Left lung (tissue), 14 donors: ENCODE measurements around the gene AARS2. TPM values are rescaled to one million over a fixed set of nuclear protein-coding genes. Genes with fewer than 3 reads are reported as not detected.

Source experiments
- ATAC-seq: fragments of 200-7000 bp; cut with Tn5 transposase; one replicate; pipeline ENCODE4 v1.9.1; 2020; ENCODE audit warnings: moderate library complexity
- DNase-seq, 4 donors: peaks; one replicate each; pipeline ENCODE4 v3.0.0-alpha.2; 2013 to 2020
- H3K27ac ChIP-seq, 2 donors: fragments of 200-600 bp; sonication (generic) in 1 of 2; one replicate each; pipeline versions ENCODE4 v1.5.0 to v1.8.0; 2020 to 2021
- H3K27me3 ChIP-seq, 2 donors: fragments of 200-600 bp; sonication (generic) in 1 of 2; one replicate each; pipeline versions ENCODE4 v1.5.0 to v1.8.0; 2020 to 2021
- H3K36me3 ChIP-seq, 2 donors: fragments of 200-600 bp; sonication (generic) in 1 of 2; one replicate each; pipeline versions ENCODE4 v1.5.0 to v1.8.0; 2020 to 2021
- H3K4me1 ChIP-seq, 2 donors: fragments of 200-600 bp; one replicate each; pipeline ENCODE4 v1.8.0; 2021
- H3K4me3 ChIP-seq, 2 donors: fragments of 200-600 bp; sonication (generic) in 1 of 2; one replicate each; pipeline versions ENCODE4 v1.5.0 to v1.8.0; 2020 to 2021; ENCODE audit warnings: mild to moderate bottlenecking in 1 of 2
- H3K9me3 ChIP-seq, 2 donors: fragments of 200-600 bp; sonication (generic) in 1 of 2; one replicate each; pipeline versions ENCODE4 v1.5.0 to v1.8.0; 2020 to 2021
- intact Hi-C, 2 donors: fragments of 100-400 bp; cut with DNase I; formaldehyde crosslinking; loops; one replicate each; pipeline versions ENCODE4 v1.11.2 to v1.14.2; 2022
- long read RNA-seq, 12 donors: library from polyadenylated mRNA in 2 of 12; unstranded in 2 of 12; transcript quantifications; one replicate each; pipeline ENCODE4 v2.0.0 and lab custom pipeline, GENCODE V29; 2019 to 2026
- polyA plus RNA-seq, 6 donors: library from polyadenylated mRNA; unstranded; fragments of 120-200 nt; gene quantifications; one replicate each; pipeline ENCODE4 v1.2.1, GENCODE V29; 2013; ENCODE audit not compliant: insufficient read length in 6 of 6
- total RNA-seq, 2 donors: library from RNA; stranded (reverse); fragmentation: NEBNext Ultra II Directional; extraction: Animal tissue kit (Norgen Biotek cat#: 25700); gene quantifications; one replicate each; pipeline ENCODE4 v1.2.1, GENCODE V29; 2021
- TF ChIP-seq, protein P1 (sequence below), 2 donors: fragments of 200-600 bp; sonication (generic) in 1 of 2; IDR thresholded peaks; one replicate each; pipeline versions ENCODE4 v1.5.0 to v1.8.0; 2021; ENCODE audit warnings: antibody characterized with exemption in 2 of 2
- donor health status: DM: no; HTN: yes; CAD: no.
- donor health status: DM: no; HTN: no; CAD: no.

The AARS2 gene
- total RNA-seq = 10 to 100 TPM; 10.8 to 13.5 TPM
- 10 to 100 TPM; 15.8 to 18.8 (median 16.7) TPM for polyA plus RNA-seq
- long read RNA-seq, donor 1, partial matches to known transcripts = 16 of 18 reads
- long read RNA-seq, donor 1, other reads (novel, unspliced or antisense) = 0 of 18 reads
- long read RNA-seq, donor 2 = 0 reads
- long read RNA-seq, donor 3 = 0 reads
- long read RNA-seq, donor 4, partial matches to known transcripts = 1 of 2 reads
- long read RNA-seq, donor 4, other reads (novel, unspliced or antisense) = 0 of 2 reads
- long read RNA-seq, donor 5 = 0 reads
- long read RNA-seq, donor 6, partial matches to known transcripts = 0 of 3 reads
- long read RNA-seq, donor 6, other reads (novel, unspliced or antisense) = 0 of 3 reads
- long read RNA-seq, donor 7 = 0 reads
- long read RNA-seq, donor 8, partial matches to known transcripts = 0 of 1 reads
- long read RNA-seq, donor 8, other reads (novel, unspliced or antisense) = 0 of 1 reads
- long read RNA-seq, donor 9 = 0 reads
- long read RNA-seq, donor 10, partial matches to known transcripts = 1 of 3 reads
- long read RNA-seq, donor 10, other reads (novel, unspliced or antisense) = 1 of 3 reads
- long read RNA-seq, donor 11, partial matches to known transcripts = 0 of 1 reads
- long read RNA-seq, donor 11, other reads (novel, unspliced or antisense) = 0 of 1 reads
- long read RNA-seq, donor 12, partial matches to known transcripts = 0 of 3 reads
- long read RNA-seq, donor 12, other reads (novel, unspliced or antisense) = 0 of 3 reads

DNA sequence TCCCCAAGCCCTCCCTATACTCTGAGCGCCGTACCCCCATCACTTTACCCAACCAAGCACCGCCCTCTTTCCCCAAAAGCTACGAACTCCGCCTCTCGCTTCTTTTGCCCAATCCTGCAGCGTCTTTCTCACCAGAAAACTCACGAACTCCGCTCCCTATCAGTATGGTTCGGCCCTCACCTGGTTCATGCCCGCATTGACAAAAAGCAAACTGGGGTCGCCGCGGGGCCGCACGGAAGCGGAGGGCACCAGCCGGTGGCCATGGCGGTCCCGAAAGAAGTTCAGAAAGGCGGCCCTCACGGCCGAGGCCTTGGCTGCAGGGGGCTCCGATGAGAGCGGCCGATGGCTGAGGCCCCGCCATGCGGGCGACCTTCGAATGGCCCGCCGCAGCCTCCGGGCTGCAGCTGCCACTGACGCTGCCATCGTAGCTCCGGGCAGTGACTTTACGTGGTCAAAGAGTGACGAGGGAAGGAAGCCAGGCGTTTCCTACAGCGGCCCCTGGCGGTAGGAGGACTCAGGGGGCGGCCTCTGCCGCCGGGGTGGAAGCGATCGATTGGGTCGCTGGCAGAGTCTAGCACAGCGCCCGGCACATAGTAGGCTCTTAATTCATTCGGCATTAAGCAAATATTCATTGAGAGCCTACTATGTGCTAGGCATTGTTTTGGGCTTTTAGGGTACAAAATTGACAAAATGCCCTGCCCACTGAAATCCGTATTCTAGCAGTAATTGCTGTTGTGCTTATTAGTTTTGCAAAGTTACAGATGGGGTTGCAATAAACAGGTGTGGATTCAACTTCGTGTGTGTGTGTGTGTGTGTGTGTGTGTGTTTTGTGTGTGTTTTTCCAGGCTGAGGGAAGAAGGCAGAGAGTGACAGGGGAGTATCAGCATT is at the start of gene AARS2:
Gene AARS2, minus strand, starts transcription at position 447 of the 888 bp plus-strand sequence. Its CDS starts 24 bp downstream, at position 423.
- intact Hi-C loops = no loop called here
- peak within 1 kb of the TSS; percentile 69 to 99 for H3K4me3 ChIP-seq
- TF ChIP-seq, protein P1, sequence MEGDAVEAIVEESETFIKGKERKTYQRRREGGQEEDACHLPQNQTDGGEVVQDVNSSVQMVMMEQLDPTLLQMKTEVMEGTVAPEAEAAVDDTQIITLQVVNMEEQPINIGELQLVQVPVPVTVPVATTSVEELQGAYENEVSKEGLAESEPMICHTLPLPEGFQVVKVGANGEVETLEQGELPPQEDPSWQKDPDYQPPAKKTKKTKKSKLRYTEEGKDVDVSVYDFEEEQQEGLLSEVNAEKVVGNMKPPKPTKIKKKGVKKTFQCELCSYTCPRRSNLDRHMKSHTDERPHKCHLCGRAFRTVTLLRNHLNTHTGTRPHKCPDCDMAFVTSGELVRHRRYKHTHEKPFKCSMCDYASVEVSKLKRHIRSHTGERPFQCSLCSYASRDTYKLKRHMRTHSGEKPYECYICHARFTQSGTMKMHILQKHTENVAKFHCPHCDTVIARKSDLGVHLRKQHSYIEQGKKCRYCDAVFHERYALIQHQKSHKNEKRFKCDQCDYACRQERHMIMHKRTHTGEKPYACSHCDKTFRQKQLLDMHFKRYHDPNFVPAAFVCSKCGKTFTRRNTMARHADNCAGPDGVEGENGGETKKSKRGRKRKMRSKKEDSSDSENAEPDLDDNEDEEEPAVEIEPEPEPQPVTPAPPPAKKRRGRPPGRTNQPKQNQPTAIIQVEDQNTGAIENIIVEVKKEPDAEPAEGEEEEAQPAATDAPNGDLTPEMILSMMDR (IDR thresholded peaks at IDR 0.05) = peak; percentile 99
- peak within 1 kb of the TSS; percentile 70 to 73 for H3K27ac ChIP-seq
- peaks cover 0 to 36% of the 10 kb centered on the region in 2 donors for H3K36me3 ChIP-seq
- no peaks in the 10 kb centered on the region for H3K9me3 ChIP-seq
- H3K27me3 ChIP-seq = peaks cover 0 to 7% of the 10 kb centered on the region in 2 donors
- peak; percentile 99 for ATAC-seq
- peaks cover 8 to 30% of the 10 kb centered on the region in 2 donors for H3K4me1 ChIP-seq
- peak; percentile 82 to 96 (median 89) for DNase-seq

- DNase-seq = no peak
- Histone ChIP-seq H3K9me3 (no peaks in the 10 kb centered on the region), H3K4me3 (no peak overlapping the region), H3K4me1 (no peaks in the 10 kb centered on the region), H3K36me3 (no peaks in the 10 kb centered on the region), H3K27ac (no peak overlapping the region), H3K27me3 (peaks cover 0 to 4% of the 10 kb centered on the region in 2 donors)
- intact Hi-C loops = no loop called here
- no peak for ATAC-seq
- TF ChIP-seq, protein P1 (IDR thresholded peaks at IDR 0.05) = no peak
Measured at GRCh38 chr6:44361947-44362346, 48.8 kb upstream of the AARS2 start.

GRCh38 chr6:44359973-44360372 is 46.8 kb upstream of the AARS2 start:
- Histone ChIP-seq H3K9me3 (no peaks in the 10 kb centered on the region), H3K27ac (no peak overlapping the region), H3K27me3 (peaks cover 0 to 4% of the 10 kb centered on the region in 2 donors), H3K4me3 (no peak overlapping the region), H3K36me3 (no peaks in the 10 kb centered on the region), H3K4me1 (no peaks in the 10 kb centered on the region)
- no peak for ATAC-seq
- DNase-seq = no peak
- intact Hi-C loops = no loop called here
- TF ChIP-seq, protein P1 (IDR thresholded peaks at IDR 0.05) = no peak

- no peaks in the 10 kb centered on the region for H3K9me3 ChIP-seq
- TF ChIP-seq, protein P1 (IDR thresholded peaks at IDR 0.05) = no peak
- no peak overlapping the region for H3K27ac ChIP-seq
- intact Hi-C loops = no loop called here
- H3K4me1 ChIP-seq = no peaks in the 10 kb centered on the region
- no peak overlapping the region for H3K4me3 ChIP-seq
- no peak for DNase-seq
- no peaks in the 10 kb centered on the region for H3K36me3 ChIP-seq
- ATAC-seq = no peak
- peaks cover 0 to 4% of the 10 kb centered on the region in 2 donors for H3K27me3 ChIP-seq
Measured at GRCh38 chr6:44356487-44356886, 43.3 kb upstream of the AARS2 start.
